ENCODE data around the gene JPT2. TPM values are rescaled to one million over a fixed set of nuclear protein-coding genes. Genes with fewer than 3 reads are reported as not detected.
"Not testable (repeated sequence)": the region's sequence is repeated elsewhere in the genome, so short reads cannot be mapped to it uniquely, and the experiment has no call there.

The JPT2 gene
- polyA plus RNA-seq, 4 donors: 71.5 to 80.9 (median 78.5) TPM

DNA sequence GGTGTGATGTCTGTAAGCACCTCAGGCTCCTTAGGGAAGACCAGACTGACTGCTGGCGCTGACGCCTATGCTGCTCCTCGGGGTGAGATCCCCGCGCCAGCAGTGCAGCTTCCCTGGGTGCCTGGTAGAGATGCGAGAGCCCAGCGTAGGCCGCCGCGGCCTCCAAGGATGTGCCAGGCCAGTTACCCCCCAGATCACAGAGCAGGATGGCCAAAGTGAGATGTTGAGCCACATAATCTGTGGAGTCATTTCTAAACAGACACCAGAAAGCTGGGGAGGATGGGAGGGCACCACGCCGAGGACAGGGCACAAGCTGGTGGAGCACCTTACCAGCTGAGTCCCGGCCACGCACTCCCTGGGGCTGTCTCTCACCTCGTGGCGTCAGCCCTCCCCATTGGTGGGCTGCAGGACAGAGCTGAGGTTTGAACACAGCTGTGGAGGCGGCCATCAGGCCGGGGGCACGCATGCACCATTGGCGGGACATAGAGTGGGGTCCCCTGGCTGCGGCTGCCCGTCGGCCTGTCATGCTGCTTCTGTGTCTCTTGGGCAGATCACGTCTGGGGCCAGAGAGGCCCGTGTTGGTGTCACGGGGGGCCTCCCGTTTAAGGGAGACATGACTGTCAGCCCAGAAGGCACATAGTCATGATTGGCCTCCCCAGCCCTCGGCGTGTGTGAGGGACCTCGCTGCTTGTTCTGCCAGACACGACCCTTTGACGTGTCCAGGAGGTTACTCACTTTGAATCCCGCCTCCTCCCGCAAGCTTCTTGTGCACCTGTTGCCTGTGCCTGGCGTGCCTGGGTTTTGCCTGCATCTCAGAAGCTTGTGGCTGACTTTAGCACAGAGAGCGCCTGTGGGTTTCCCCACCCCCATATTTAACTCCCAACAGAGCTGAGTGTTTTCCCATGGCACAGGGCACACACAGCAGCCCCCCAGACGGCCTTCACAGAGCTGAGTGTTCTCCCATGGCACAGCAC, 49.9 kb downstream of the JPT2 start:
- no peak for DNase-seq (ENCODE audit: low read depth in 4 of 4, low spot score in 2 of 4)

DNA sequence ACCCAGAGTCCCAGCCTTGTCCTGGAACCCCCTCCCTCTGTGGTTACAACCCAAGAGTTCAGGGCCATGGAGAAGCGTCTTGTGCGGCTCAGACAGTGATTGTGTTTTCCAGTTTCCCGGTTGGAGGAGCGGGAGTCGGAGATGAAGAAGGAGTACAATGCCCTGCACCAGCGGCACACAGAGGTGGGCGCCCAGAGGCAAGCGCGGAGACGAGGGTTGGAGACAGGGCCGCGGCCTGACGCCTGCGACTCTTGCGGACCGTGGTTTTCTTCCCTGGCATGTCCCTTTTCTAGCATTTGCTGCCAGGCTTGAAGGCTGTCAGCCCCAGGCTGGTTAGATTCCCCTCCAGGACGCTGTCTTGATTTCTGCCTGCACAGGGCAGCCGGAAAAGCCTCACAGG, 50.9 kb downstream of the JPT2 start:
- no peak for DNase-seq (ENCODE audit: low read depth in 4 of 4, low spot score in 2 of 4)

DNA sequence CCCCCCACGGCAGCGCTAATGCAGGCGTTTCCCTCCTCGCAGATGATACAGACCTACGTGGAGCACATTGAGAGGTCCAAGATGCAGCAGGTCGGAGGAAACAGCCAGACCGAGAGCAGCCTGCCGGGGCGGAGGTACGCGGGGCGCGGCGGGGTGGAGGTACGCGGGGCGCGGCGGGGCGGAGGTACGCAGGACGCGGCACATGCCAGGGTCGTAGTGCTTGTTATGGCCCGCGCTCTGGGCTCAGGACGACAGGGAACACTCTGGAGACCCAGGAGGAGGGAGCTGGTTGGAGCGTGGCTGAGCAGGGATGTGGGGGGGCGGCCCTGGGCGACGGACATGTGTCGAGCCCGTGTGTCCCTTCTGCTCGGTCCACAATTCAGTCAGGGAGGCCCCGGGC, 51.4 kb downstream of the JPT2 start:
- no peak for DNase-seq (ENCODE audit: low read depth in 4 of 4, low spot score in 2 of 4)

DNA sequence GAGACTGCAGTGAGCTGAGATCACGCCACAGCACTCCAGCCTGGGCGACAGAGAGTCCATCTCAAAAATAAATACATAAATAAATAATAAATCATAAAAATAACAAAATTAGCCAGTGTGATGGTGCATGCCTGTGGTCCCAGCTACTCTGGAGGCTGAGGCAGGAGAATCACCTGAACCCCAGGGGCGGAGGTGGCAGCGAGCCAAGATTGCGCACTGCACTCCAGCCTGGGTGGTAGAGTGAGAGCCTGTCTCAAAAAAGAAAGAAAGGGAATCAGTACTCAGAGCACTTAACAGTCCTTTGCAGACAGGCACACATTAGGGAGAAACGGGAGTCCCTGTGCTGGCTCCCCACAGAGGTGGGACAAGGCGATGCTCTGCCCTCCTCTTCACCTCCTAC, 53.0 kb downstream of the JPT2 start:
- DNase-seq (ENCODE audit: low read depth in 4 of 4, low spot score in 2 of 4): no peak

DNA sequence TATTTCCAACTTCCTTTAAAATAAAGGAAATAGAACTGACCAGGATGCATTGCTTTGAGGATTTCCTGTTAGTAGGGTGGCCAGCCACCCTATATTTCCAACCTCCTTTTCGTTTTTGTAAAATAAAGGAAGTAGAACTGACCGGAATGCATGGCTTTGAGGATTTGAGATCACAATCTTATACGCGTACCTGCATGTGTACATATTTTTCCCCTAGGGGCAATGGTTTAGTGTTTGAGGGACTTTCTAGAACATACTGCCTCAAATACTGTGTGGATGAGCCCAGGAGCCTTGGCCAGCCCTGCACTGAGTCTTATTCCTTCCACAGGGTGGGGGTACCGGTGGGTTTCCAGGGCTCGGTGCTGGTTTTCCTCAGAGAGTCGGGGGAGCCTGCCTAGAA, 53.5 kb downstream of the JPT2 start:
- DNase-seq (ENCODE audit: low read depth in 4 of 4, low spot score in 2 of 4): no peak

DNA sequence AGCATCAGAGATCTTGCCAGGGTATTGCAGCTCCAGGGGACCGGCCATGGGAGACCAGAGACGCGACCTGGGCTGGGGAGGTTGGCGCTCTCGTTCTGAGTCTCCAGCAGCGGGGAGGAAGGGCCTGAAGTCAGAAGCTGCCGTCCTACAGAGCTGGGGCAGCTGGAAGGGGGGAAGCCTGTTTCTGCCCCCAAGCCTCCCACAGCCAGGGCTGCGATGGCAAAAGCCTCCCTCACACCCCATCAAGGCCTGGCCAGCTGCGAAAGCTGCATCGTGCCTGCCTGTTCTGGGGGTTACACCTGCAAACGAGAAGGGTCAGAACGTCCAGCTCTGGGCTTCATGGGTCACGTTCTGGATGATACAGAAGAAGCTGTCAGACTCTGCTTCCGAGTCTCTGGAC, 54.0 kb downstream of the JPT2 start:
- DNase-seq (ENCODE audit: low read depth in 4 of 4, low spot score in 2 of 4): no peak

DNA sequence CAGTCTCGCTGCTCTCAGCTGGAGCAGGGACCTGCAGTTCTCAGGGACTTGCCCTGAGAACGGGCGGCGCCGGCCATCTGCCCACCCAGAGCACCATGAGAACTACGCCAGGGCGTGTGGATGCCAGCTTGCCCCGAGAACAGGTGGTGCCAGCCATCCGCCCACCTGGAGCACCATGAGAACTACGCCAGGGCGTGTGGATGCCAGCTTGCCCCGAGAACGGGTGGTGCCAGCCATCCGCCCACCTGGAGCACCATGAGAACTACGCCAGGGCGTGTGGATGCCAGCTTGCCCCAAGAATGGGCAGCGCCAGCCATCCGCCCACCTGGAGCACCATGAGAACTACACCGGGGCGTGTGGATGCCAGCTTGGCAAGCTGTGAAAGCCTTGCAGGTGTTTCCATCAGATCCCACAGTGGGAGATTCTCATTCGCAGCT, 54.5 kb downstream of the JPT2 start:
- DNase-seq (ENCODE audit: low read depth in 4 of 4, low spot score in 2 of 4): not testable (repeated sequence)

DNA sequence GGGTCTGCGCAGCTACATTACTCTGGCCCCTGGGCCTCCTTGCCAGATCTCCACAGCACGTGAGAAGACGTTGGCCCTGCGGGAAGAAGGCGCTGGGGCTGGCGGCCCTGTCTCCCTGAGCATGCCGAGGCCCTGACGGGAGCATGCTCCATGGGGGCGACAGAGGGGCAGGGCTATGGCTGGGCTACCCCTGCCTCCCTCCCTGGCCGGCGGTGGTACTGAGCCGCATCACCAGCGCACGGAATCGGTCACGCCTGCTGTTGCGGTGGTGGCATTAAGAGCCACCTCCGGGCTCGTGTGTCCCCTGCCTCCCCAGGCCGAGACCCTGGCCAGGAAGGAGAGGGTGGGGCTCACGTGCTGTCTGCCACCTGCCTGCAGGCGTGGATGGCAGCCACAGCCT, 56.0 kb downstream of the JPT2 start:
- no peak for DNase-seq (ENCODE audit: low read depth in 4 of 4, low spot score in 2 of 4)

DNA sequence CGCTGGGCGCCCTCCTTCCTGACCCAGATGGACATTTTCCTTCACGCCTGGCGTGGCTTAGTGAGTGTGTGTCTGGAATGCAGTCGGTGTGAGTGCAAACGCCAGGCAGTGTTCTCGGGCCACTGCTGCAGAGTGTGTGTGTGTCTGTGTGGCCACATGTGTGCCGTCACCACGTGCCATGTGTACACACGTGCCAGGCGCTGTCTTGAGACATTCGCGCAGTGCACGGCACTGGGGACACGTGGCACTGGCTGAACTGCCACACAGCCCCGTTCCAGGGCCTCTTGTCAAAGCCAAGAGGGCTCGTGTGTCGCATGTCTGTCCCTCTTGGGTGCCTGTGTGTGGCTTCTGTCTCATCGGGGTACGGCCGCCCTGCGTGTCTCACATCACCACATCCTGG, 56.7 kb downstream of the JPT2 start:
- DNase-seq (ENCODE audit: low read depth in 4 of 4, low spot score in 2 of 4): no peak

DNA sequence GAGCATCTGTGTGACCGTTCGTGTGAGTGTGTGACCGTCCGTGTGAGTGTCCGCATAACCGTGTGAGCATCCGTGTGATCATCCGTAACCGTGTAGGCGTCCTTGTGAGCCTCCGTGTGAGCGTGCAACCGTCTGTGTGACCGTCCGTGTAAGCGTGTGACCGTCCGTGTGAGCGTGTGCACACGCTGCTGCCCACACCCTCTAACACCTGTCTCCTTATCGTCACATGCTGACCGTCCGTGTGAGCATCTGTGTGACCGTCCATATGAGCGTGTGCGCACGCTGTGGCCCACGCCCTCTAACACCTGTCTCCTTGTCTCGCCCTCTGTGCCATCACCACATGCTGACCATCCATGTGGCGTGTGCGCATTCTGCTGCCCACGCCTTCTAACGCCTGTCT, 62.2 kb downstream of the JPT2 start:
- no peak for DNase-seq (ENCODE audit: low read depth in 4 of 4, low spot score in 2 of 4)

DNA sequence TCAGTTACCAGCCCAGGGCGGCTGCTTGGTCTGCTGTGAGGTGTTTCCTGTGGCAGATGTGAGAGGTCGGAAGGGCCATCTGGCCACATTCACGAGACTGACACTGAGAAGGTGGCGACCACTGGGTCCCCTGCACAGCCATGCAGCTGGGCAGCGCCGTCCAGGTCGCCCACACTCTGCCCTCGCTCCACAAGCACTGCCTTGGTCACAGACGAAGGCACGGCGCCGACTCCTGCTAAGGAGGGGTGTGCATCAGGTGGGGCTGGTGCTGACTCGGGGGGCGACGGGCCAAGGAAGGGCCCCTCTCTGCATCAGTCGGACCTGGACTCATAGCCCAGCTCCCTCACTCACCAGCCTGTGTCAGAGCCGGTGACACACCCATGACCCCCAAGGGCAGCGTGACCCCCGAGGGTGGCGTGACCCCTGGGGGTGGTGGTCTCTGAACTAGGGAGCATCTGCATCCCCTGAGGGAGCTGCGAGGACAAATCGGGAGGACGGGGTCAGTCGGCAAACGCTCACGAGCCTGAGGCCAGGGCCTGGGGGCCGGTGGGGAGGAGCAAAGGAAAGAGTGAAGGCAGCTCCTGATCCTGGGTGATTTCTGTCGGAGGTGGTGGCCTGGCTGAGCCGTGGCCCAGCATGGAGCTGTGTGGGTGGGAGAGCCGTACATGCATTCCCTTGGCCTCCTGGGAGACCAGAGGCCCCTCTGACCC, 62.9 kb downstream of the JPT2 start:
- no peak for DNase-seq (ENCODE audit: low read depth in 4 of 4, low spot score in 2 of 4)

DNA sequence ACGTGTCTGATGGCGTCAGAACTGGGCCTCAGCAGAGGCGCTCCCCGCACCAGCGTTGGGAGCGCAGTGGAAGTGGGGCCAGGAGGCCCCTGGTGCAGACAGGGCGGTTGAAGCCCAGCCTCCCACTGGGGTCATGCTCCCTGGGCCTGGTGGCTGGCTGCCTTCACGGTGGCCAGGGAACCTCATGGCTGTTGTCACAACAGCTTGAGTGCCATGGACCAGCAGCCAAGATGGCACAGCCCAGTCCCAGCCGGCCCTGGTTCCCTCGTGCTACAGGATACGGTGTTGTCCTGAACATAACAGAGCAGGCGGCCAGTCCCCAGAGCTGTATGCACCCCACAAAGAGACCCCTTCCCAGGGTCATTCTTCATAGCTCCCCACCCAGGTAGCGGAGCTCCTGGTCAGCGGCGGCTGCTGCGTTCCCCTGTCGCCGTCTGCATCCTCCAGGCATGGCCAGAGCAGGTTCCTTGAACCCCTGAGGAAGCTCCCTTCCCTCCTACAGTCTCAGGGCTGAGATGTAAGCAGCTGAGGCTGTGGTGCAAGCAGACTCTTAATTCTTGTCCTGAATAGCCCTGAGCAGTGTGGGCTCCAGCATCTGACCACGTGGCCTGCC, 63.6 kb downstream of the JPT2 start:
- DNase-seq (ENCODE audit: low read depth in 4 of 4, low spot score in 2 of 4): no peak

DNA sequence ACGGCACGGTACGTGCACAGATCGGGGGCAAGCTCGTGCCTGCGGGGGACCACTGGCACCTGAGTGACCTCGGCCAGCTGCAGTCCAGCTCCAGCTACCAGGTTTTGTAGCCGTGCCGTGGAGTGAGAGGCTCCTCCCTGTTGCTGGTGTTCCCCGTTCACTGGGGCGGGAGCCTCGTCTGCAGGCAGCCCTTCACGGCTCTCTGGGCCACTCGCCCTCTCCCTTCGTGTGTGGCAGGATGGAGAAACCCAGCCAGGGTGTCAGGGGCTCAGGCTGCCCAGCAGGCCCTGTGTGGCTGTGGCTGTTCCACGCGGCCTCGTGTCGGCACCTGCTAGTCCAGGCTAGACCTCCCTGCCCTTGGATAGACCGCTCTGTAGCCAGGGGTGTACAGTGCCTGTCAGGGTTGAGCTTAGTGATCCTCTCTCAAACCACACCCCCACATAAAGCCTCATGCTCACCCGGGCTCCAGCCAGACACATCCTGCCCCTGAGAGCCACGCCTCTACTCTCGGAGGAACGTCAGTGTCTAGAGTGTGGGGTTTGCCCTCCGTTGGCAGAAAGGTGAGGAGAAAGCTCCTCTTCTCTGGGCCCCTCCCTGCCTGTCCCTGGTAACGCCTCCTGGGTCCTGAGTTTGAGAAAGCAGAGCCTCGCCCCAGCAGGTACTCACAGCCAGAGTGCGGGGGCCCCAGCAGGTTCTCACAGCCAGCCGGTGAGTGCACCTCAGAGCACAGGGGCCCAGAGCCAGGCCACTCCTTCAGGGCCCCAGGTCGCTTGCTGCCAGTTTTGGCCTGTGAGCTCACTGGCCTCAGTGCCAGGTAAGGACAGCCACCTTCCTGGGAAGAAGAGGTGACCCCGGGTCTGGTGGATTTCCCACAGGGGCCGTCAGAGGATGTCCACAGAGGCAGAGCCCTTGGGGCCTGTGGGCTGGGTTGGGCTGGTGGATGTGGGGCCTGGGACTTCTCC, 65.6 kb downstream of the JPT2 start:
- no peak for DNase-seq (ENCODE audit: low read depth in 4 of 4, low spot score in 2 of 4)

DNA sequence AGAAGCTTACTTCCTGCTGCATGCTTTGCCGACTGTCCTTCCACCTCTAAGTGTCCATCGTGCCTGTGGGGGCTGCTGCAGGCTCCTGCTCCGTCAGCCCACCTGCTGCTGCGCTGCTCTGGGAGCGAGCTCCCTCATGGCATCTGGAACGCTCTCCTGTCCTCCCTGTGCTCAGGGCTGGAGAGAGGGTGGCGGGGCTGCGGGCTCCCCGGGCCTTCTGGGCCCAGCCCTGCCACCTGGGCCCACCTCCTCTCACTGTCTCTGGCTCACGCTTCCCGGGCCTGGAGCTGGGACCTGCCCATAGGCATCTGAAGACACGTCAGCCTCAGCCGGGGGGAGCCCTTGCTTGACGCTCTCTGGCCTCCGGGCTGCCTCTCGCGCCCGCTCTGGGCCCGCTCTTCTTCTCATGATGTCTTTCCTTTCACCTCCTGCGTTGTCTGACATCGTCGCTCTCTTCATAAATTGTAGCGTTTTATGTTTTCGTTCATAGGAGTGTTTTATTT, 66.3 kb downstream of the JPT2 start:
- no peak for DNase-seq (ENCODE audit: low read depth in 4 of 4, low spot score in 2 of 4)

DNA sequence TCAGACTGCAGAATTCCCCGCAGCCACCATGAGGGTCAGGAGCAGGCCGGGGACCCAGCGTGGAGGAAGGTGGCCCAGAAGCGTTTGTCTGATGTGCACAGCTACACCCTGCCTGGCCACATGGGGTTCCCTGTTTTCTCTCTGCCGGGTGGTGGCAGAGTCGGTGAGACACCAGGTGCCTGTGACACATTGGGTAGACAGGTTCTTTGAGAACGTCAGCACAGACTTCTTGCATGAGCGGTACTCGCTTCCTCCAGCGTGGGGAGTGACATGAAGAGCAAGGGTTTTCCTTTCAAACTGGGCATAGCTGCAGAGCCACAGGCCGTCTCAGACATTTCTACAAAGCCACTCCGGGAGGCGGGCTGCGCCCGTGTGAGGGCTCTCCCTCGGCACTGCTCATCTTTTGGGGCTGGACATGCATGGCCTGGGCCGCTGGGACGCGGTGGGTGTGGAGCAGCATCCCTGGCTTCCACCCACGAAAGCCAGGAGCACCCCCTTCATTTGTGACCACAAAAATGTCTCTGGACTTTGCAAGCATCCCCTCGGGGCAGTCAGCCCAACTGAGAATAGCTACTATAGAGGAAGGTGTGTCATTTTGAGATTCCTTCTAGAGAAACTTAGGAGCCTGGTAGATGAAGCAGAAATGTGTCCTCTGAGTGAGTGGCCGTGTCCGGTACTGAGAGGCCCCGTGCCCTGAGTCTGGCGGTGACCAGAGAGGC, 67.3 kb downstream of the JPT2 start:
- DNase-seq (ENCODE audit: low read depth in 4 of 4, low spot score in 2 of 4): no peak

DNA sequence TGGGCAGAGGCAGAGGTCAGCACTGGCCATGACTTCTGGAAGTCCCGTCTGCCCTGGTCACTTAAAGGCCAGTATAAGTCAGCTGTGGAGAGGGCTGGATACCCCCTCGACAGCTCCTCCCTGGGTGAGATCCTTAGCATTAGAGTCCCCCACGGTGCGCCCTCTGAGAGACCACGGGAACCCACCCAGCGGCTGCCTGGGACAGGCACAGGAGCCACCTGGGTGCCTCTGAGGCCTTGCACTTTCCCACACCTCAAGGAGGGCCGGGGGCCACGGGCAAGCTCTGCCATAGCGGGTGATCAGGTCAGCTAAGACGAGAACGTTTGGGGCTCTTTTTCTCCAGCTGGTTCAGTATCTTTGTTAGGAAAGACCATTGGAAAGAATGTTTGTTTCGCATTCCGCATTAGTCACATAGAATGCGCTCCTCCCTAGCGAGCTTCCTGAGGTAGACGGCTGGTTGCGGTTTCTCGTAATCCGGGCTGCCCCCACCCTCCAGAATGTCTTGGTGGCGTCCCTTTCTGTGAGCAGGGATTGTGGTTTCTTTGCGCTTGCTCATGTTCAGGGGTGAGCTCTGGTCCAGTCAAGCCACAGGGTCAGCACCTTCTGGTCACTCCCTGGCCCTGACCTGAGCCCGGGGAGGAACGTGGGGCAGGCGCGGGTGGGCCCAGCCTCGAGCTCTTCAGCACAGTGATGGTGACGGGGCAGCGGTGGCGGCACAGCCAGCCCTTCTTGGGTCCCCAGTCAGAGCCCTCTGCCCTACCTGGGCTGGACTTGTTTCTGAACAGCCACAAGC, 68.0 kb downstream of the JPT2 start:
- no peak for DNase-seq (ENCODE audit: low read depth in 4 of 4, low spot score in 2 of 4)

DNA sequence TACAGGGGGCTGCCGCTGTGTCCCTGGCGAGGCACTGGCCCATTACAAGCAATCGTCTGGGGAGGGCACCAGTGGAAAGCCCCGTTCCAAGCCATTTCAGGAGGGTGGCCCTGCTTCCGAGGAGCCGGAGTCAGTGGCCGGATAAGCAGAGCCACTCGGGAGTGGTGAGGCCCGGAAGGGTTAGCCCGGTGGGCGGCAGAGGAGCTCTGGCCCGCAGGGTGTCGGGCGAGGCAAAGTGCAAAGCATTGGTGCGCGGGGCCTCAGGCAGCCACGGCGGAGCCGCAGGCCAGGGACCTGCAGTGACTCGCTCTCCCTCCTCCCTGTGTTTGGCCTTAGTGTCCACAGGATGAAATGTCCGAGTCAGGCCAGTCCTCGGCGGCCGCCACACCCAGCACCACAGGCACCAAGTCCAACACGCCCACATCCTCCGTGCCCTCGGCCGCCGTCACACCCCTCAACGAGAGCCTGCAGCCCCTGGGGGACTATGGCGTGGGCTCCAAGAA, 68.7 kb downstream of the JPT2 start:
- no peak for DNase-seq (ENCODE audit: low read depth in 4 of 4, low spot score in 2 of 4)

DNA sequence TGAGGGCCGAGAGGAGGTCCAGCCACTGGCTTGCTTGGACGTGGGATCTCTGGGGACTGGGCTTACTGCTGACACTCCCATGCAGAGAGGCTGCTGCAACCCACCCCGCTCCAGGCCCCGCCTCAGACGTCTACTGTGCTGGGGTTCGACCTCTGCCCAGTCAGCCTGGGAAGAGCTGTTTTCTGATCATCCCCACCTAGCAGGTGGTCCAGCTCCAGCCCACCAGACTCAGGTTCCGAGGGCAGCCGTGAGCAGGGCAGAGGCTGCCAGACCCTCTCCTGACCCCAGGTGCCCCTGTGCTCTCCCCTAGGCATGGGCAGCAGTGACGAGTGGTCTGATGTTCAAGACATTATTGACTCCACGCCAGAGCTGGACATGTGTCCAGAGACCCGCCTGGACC, 69.9 kb downstream of the JPT2 start:
- DNase-seq (ENCODE audit: low read depth in 4 of 4, low spot score in 2 of 4): no peak
